HCT116 (cell line): Measurements from ENCODE around the gene DAPK2.

ENCODE experiments used
- CBX3 ChIP-seq: IDR thresholded peaks from 2 replicates; pipeline ENCODE4 v1.6.1; 2012; ENCODE audit warnings: low read depth
- CTCF ChIP-seq, 3 experiments: fragments of 200-600 bp in 1 of 3; sonication (generic) in 1 of 3; IDR thresholded peaks in 2 of 3; conservative IDR thresholded peaks in 1 of 3; 2 replicates each; pipeline ENCODE4 v1.5.1; 2012 to 2017; ENCODE audit warnings: low read depth in 2 of 3, low read length in 2 of 3, antibody characterized with exemption in 1 of 3, borderline replicate concordance in 1 of 3, control low read depth in 1 of 3, mild to moderate bottlenecking in 1 of 3, mixed read lengths in 1 of 3, mixed run types in 1 of 3, moderate library complexity in 1 of 3; ENCODE audit not compliant: insufficient read depth in 1 of 3
- EZH2 ChIP-seq: fragments of 200-600 bp; sonication (generic); IDR thresholded peaks from 2 replicates; pipeline ENCODE4 v1.6.1; 2017; ENCODE audit warnings: antibody characterized with exemption, mixed run types
- EZH2phosphoT487 ChIP-seq: fragments of 200-600 bp; IDR thresholded peaks from 2 replicates; pipeline ENCODE4 v1.6.1; 2018; ENCODE audit warnings: antibody characterized with exemption, borderline replicate concordance
- POLR2A ChIP-seq: IDR thresholded peaks from 2 replicates; pipeline ENCODE4 v1.7.0; 2011; ENCODE audit warnings: borderline replicate concordance; ENCODE audit not compliant: insufficient read depth, insufficient read length; ENCODE audit errors: extremely low read depth
- POLR2AphosphoS5 ChIP-seq: IDR thresholded peaks from 2 replicates; pipeline ENCODE4 v1.6.1; 2011; ENCODE audit warnings: mild to moderate bottlenecking, low read depth, low read length, moderate library complexity
- REST ChIP-seq: IDR thresholded peaks from 2 replicates; pipeline ENCODE4 v1.6.1; 2012; ENCODE audit warnings: low read depth
- SIN3A ChIP-seq: IDR thresholded peaks from 2 replicates; pipeline ENCODE4 v1.6.1; 2012; ENCODE audit warnings: low read depth
- SP1 ChIP-seq: IDR thresholded peaks from 2 replicates; pipeline ENCODE4 v1.6.1; 2012; ENCODE audit warnings: low read depth
- TCF7L2 ChIP-seq: IDR thresholded peaks from 2 replicates; pipeline ENCODE4 v1.7.0; 2011; ENCODE audit warnings: borderline replicate concordance, inconsistent platforms; ENCODE audit not compliant: insufficient read depth, insufficient read length; ENCODE audit errors: extremely low read depth
- YY1 ChIP-seq: IDR thresholded peaks from 2 replicates; pipeline ENCODE4 v1.6.1; 2011; ENCODE audit warnings: low read length, low read depth, moderate library complexity, mild to moderate bottlenecking; ENCODE audit not compliant: insufficient replicate concordance; ENCODE audit errors: extremely low read depth
- ZBTB33 ChIP-seq: IDR thresholded peaks from 2 replicates; pipeline ENCODE4 v1.6.1; 2011; ENCODE audit warnings: mild to moderate bottlenecking, low read length, moderate library complexity; ENCODE audit not compliant: insufficient replicate concordance; ENCODE audit errors: extremely low read depth
- ZNF274 ChIP-seq: fragments of 200-500 bp; sonication (Bioruptor generic); IDR thresholded peaks from 2 replicates; pipeline ENCODE4 v1.6.1; 2014; ENCODE audit warnings: mild to moderate bottlenecking, low read depth, low read length, inconsistent platforms

GRCh38 chr15:63902671-63903035 lies 143.6 kb downstream of the DAPK2 start:
- no peak for TF ChIP-seq CTCF (IDR thresholded peaks at IDR 0.05 in 2 of 3, conservative IDR thresholded peaks at IDR 0.05 in 1 of 3; ENCODE audit: borderline replicate concordance in 1 of 3, insufficient read depth in 1 of 3, low read depth in 2 of 3, low read length in 2 of 3)
- TF ChIP-seq POLR2AphosphoS5: no peak
- TF ChIP-seq POLR2A: no peak
- no peak for TF ChIP-seq SP1
- TF ChIP-seq EZH2: no peak
- no peak for TF ChIP-seq YY1
- no peak for TF ChIP-seq TCF7L2
- no peak for TF ChIP-seq SIN3A
- TF ChIP-seq ZBTB33: no peak
- TF ChIP-seq EZH2phosphoT487: no peak
- no peak for TF ChIP-seq REST
- no peak for TF ChIP-seq CBX3
- no peak for TF ChIP-seq ZNF274
